Hypothalamus (tissue), 51 donors: ENCODE results near the gene PHF5A.
"Not testable (repeated sequence)": the region's sequence is repeated elsewhere in the genome, so short reads cannot be mapped to it uniquely, and the experiment has no call there.

Experiments
- DNase-seq, 51 donors: peaks; one replicate each; lab custom pipeline; 2025; lab: John Stamatoyannopoulos, UW

PHF5A gene

DNA sequence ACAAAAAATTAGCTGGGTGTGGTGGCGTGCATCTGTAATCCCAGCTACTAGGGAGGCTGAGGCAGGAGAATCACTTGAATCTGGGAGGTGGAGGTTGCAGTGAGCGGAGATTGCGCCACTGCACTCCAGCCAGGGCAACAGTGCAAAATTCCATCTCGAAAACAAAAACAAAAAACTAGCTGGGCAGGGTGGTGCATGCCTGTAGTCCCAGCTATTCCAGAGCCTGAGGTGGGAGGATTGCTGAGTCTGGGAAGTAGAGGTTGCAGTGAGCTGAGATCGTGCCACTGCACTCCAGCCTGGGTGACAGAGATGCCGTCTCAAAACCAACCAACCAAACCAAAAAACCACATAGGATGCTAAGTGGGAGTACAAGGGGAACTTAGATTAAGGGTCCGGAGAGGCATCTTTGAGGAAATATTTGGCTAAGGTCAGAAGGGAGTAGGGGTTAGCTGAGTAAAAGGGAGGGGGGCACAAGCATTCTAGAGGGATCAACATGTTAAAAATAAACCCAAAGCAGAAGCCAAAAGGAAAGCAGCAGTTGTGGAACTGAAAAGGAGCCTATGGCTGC lies 10.2 kb downstream of the PHF5A start:
- no peak for DNase-seq

DNA sequence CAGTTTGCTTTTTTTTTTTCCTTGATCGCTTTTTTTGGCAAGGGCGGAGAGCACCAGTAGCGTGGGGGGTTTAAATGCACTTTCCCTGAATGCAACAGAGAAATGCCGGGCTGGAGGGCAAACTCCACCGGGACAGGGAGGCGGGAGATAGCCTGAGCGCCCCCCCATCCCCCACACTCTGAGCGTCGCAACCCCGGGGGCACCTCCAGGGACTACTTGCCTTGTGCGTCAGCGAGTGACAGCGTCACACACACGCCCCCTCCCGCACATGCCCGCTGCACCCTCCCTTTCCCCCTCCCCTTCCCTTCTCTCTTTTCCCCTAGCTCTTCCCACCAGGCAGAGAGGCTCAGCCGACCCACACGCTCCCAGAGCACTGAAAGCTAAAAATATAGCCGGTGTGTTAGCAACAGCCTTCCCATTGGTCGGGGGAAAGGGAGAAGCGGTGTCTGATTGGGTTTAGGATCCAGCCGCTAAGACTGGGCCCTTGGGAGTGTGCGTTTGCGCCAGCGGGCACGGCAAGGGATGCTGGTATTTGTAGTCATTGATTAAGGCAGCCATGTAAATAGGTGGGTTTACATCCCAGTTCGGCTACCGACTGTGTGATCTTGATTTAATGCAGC lies 20.2 kb downstream of the PHF5A start:
- DNase-seq = peak; percentile 59 to 100 (median 97)

- DNase-seq = peak in 48 of 51 donors; percentile 34 to 90 (median 69)
Observed at GRCh38 chr22:41447435-41448188, 20.9 kb downstream of the PHF5A start.

DNA sequence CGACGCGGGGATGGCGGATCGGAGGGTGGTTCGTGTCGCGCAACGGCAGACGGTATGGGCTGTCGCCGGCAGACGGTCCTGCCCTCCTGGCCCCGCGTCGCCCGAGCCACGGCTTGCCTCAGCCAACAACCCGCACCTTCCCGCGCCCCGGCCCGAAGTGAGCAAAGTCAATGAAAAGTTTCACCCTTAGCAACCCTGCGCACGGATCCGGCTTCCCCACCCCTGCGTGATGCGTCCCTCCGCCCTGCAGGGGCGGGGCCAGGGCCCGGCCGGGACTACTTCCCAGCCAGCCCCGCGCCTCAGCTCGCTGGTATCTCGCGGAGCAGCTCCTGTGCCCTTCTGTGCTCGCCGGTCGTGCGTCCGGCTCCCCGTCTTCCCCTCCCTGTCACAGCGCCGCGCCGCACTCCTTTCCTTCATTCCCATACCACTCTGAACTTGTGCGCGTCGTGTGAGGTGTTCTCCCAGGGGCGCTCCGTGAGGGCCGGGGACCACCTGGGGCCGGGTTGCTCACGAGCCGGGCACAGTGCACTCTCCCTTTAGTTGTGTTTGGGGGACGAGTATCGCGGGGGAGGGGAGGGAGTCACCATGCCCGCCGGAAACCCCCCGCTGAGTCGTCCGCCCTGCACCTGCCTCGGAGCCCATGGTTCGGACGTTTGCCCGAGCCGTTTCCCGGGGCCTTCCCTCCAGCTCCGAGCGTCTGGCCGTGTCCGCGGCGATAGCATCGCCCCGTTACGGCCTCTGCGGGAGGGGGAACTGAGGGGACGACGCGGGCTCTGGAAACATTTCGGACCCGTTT lies 21.7 kb downstream of the PHF5A start, which contains the start of gene TOB2:
Gene TOB2 (minus strand): TSS at position 163 of the 796 bp plus-strand sequence. CDS start 9,456 bp downstream, outside the sequence.
- DNase-seq = peak; percentile 69 to 97 (median 93)

DNA sequence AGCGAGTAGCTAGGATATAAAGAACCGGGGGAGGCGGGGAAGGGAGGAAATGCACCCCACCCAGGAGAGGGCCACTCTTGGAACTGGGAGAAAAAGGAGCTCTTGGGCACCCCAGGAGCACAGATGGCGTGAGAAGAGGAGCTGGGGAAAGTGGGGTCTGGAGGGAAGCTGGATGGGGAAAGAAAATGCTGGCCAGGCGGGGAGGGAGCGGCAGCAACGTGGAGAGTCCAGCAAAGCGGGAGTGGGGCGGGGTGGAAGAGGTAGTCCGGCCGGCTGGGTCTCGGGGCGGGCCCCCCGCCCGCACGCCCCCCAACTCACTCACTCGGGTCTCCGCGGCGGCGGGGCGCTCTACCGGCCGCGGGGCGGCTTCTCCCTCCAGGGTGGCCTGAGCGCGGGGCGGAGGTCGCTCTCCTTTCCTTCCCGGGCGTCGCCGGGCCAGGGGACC lies 22.4 kb downstream of the PHF5A start:
- DNase-seq = peak in 6 of 51 donors; percentile 37 to 55 (median 42)

- peak in 8 of 51 donors; percentile 19 to 79 (median 48) for DNase-seq
Observed at GRCh38 chr22:41445129-41446056, 23.1 kb downstream of the PHF5A start.

DNA sequence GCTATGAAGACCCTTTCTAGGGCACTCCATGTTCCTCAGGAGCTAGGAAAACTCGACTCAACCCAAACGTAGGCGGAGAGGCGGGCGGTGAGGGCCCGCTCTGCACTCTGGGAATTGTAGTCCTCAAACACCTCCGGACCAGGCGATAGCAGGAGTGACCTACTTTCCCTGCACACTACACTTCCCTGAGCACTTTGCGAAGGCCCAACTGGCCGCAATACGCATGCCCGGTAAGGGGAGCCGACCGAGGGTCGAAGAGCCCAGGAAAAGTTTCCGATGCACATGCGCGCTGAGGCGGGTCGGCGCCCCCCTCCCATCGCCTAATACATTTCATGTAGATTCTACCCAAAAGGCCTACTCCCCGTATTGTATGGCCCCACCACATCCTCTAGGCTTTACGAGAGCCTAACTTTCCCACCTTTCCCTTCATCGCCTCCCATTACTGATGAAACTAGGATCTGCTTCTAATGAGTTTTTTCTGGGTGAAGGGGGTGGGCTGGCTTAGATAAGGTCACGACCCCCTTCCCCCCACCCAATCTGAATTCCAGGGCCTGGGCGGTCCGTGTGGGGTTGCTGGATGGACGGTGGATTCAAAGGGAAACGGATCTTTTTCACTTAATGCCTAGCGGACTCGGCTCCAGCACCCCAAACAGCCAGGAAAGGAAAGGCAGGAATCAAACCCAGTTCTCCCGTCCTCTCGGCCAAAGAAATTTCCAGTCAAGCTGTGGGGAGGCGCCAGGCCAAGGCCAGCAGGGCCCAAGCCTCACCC lies 23.9 kb downstream of the PHF5A start:
- peak; percentile 24 to 93 (median 81) for DNase-seq

GRCh38 chr22:41442240-41442792 lies 26.2 kb downstream of the PHF5A start:
- DNase-seq = peak in 2 of 51 donors; percentile 11 to 45

DNA sequence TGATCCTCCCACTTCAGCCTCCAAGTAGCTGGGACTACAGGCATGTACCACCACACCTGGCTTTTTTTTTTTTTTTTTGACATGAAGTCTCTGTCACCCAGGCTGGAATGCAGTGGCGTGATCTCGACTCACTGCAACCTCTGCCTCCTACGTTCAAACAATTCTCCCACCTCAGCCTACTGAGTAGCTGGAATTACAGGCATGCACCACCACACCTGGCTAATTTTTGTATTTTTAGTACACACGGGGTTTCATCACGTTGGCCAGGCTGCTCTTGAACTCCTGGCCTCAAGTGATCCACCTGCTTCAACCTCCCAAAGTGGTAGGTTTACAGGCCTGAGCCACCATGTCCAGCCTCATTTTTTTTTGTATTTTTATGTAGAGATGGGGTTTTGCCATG lies 28.0 kb downstream of the PHF5A start:
- not testable (repeated sequence) for DNase-seq

- no peak for DNase-seq
Observed at GRCh38 chr22:41437198-41437597, 31.3 kb downstream of the PHF5A start.

GRCh38 chr22:41436322-41437113 lies 32.0 kb downstream of the PHF5A start:
- DNase-seq = peak in 3 of 51 donors; percentile 17 to 27 (median 20)

GRCh38 chr22:41435560-41435959 lies 32.9 kb downstream of the PHF5A start:
- no peak for DNase-seq

- DNase-seq = peak in 1 of 51 donors; percentile 22
Observed at GRCh38 chr22:41434361-41435003, 34.0 kb downstream of the PHF5A start.

DNA sequence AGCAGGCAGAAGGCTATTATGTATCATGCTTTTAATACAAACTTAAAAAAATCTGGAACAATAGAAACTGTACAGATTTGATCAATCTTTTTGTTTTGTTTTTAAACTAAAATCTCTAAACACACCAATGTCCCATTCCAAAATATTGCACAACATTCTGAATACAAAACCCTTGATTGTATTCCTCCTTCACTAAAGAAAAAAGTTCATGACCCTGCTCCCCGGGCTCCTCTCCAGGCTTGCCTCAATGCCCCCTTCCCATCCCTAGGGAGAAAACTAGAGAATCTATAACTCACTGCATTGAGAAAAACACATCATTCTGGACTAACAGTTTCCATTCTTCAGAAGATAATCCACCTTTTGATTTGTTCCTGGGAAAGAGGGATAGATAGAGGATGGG lies 35.0 kb downstream of the PHF5A start:
- peak in 1 of 51 donors; percentile 16 for DNase-seq

DNA sequence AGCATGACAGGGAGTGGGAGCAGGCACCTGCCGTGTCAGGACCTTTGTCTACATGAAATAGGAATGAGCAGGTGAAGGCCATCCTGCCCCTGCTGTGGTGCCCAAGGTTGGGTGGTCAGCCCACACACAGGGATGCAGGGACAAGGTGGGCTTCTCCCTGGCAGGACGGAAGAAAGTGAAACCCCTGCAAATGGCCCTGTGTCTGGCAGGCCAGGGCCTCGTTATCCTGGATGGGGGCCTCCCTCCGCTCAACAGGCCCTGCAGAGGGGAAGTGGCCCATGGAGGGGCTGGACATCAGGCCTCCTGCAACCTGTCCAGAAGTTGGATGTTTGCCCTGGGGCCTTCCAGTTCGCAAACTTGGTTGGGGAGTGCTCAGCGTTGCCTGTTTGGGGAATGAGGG lies 36.8 kb downstream of the PHF5A start:
- DNase-seq = no peak

DNA sequence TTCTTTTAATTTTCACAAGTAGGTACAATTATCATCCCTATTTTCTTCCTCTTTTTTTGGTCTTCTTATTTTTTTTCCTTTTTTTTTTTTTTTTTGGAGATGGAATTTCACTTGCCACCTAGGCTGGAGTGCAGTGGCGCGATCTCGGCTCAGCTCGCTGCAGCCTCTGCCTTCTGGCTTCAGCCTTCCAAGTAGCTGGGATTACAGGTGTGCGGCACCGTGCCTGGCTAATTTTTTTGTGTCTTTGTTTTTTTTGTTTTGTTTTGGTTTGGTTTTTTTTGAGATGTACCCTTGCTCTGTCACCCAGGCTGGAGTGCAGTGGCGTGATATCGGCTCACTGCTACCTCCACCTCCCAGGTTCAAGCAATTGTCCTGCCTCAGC lies 38.5 kb downstream of the PHF5A start:
- DNase-seq = no peak
